Measurements from ENCODE around the gene ADCY2.
A peak's percentile ranks its signal among the peaks of the same experiment; 100 is the strongest.

Gene ADCY2

GRCh38 chr5:7869474-7870136 is 473.7 kb downstream of the ADCY2 start:
- no peak for DNase-seq (ENCODE audit: low read depth)

- DNase-seq (ENCODE audit: low read depth) = no peak
Measured at GRCh38 chr5:7871653-7872052, 475.7 kb downstream of the ADCY2 start.

- no peak for DNase-seq (ENCODE audit: low read depth)
Measured at GRCh38 chr5:7872517-7873130, 476.7 kb downstream of the ADCY2 start.

DNA sequence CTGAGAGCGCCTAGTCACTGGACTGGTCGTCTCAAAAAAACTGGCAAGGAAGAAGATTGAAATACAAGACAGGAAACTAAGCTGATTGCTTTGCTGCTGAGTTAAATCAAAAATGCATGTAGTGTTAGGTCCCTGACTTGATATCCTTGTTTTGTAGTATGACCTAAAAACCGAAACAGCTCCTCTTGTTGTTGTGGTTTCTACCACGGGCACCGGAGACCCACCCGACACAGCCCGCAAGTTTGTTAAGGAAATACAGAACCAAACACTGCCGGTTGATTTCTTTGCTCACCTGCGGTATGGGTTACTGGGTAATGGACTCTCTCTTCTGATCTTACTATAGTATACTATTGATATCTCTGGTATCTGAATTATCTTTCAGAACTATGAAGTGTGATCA is 477.3 kb downstream of the ADCY2 start:
- no peak for DNase-seq (ENCODE audit: low read depth)

DNA sequence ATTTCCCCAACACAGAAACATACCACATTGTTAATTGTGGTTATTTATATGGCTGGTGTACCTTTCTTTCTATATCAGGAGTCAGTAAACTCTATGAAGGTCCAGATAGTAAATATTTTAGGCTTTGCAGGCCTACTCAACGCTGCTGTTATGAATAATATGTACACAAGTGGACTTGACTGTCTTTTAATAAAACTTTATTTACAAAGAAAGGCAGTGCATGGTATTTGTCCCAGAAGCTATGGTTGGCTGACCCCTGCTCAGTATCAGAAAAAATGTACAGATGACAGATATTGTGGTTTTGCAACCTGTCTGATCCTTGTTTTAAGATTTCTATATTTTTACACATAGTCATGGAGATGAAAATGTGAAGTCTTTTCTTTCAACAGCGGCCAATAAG is 478.7 kb downstream of the ADCY2 start:
- no peak for DNase-seq (ENCODE audit: low read depth)

GRCh38 chr5:7875151-7875550 is 479.2 kb downstream of the ADCY2 start:
- DNase-seq (ENCODE audit: low read depth) = no peak

GRCh38 chr5:7876867-7877266 is 480.9 kb downstream of the ADCY2 start:
- DNase-seq (ENCODE audit: low read depth) = peak; percentile 71

GRCh38 chr5:7877851-7878250 is 481.9 kb downstream of the ADCY2 start:
- DNase-seq (ENCODE audit: low read depth) = peak; percentile 81

- DNase-seq (ENCODE audit: low read depth) = peak; percentile 96
Measured at GRCh38 chr5:7878381-7878873, 482.5 kb downstream of the ADCY2 start.
